GM18868 (cell line): ENCODE data around the gene RBMY1J.
"Not testable (repeated sequence)": the region's sequence is repeated elsewhere in the genome, so short reads cannot be mapped to it uniquely, and the experiment has no call there.

Source experiments
- ATAC-seq: cut with Tn5 transposase; IDR thresholded peaks from one replicate; pipeline ENCODE4 v1.9.1; 2021; ENCODE audit warnings: mild to moderate bottlenecking, moderate library complexity; ENCODE audit not compliant: unreplicated experiment

RBMY1J gene

GRCh38 chrY:22403110-22403509 lies at the start of gene RBMY1J:
RBMY1J (plus strand) TSS chrY:22403410; CDS start chrY:22405448, 2,038 bp downstream.
- not testable (repeated sequence) for ATAC-seq

GRCh38 chrY:22367416-22367815 lies 35.8 kb upstream of the RBMY1J start:
- ATAC-seq: no peak

GRCh38 chrY:22370623-22371022 lies 32.6 kb upstream of the RBMY1J start:
- no peak for ATAC-seq

GRCh38 chrY:22373494-22373893 lies 29.7 kb upstream of the RBMY1J start:
- ATAC-seq: no peak

- not testable (repeated sequence) for ATAC-seq
Measured at GRCh38 chrY:22444718-22445396, 41.6 kb downstream of the RBMY1J start.

GRCh38 chrY:22455522-22455921 lies 52.3 kb downstream of the RBMY1J start:
- ATAC-seq: not testable (repeated sequence)

- ATAC-seq: not testable (repeated sequence)
Measured at GRCh38 chrY:22461962-22462361, 58.8 kb downstream of the RBMY1J start.
